Lower leg skin (tissue), 3 donors: ENCODE data around the gene ELAC1.

Experiments used
- CTCF ChIP-seq, 3 donors: fragments of 450-650 bp; IDR thresholded peaks; one replicate each; pipeline ENCODE4 v1.5.1; 2016; ENCODE audit warnings: antibody characterized with exemption in 3 of 3, mild to moderate bottlenecking in 3 of 3, moderate library complexity in 2 of 3
- POLR2A ChIP-seq, 2 donors: fragments of 450-650 bp; IDR thresholded peaks; one replicate each; pipeline ENCODE4 v1.6.1; 2016 to 2017; ENCODE audit warnings: antibody characterized with exemption in 2 of 2, mild to moderate bottlenecking in 1 of 2, moderate library complexity in 1 of 2

GRCh38 chr18:50950626-50951025 is 17.2 kb upstream of the ELAC1 start:
- no peak for TF ChIP-seq CTCF (IDR thresholded peaks at IDR 0.05)
- no peak for TF ChIP-seq POLR2A (IDR thresholded peaks at IDR 0.05)
